Ammon's horn (tissue), 1 donor: ENCODE data around the gene CDK8.
"Not testable (repeated sequence)": the region's sequence is repeated elsewhere in the genome, so short reads cannot be mapped to it uniquely, and the experiment has no call there.

Experiments used
- DNase-seq: peaks from one replicate; pipeline ENCODE4 v3.0.0-alpha.2; 2016; ENCODE audit warnings: low spot score

The CDK8 gene

DNA sequence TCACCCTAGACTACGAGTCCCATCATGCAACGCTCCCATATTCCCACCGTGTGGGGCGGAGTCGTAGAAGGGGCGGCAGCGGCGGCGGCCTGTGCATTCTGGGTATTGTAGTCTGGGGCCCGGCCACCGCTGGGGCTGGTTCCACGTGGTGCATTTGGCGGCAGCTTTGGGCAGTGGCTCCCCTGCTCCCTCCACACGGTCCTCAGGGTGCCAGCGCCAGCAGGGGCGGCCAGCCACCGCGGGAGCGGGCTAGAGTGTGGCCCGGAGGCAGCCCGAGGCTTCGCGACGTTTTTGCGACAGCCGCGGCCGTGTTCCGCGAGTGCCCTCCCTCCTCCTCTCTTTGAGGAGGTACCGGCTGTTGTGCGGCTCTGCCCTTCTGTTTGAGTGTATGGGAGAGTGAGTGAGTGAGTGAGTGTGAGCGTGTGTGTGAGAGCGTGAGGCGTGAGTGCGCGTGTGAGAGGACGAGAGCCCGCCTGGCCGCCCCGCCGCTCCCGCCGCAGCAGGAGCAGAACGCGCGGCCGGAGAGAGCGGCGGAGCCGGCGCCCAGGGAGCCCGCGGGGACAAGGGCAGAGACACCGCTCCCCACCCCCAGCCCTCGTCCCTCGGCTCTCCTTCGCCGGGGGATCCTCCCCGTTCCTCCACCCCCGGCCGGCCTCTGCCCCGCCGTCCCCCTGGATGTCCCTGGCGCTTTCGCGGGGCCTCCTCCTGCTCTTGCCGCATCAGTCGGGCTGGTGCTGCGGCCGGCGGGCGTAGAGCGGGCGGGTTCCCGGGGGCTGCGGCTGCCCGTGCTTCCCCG, at the start of gene CDK8:
TSS of gene CDK8 (plus strand) at position 343 of the 796 bp plus-strand sequence. CDS start 513 bp downstream, outside the sequence.
- peak; percentile 93 for DNase-seq

GRCh38 chr13:26208287-26208686, 45.6 kb upstream of the CDK8 start:
- DNase-seq = no peak

- no peak for DNase-seq
Observed at GRCh38 chr13:26213345-26213744, 40.6 kb upstream of the CDK8 start.

- DNase-seq = no peak
Observed at GRCh38 chr13:26213982-26214381, 39.9 kb upstream of the CDK8 start.

DNA sequence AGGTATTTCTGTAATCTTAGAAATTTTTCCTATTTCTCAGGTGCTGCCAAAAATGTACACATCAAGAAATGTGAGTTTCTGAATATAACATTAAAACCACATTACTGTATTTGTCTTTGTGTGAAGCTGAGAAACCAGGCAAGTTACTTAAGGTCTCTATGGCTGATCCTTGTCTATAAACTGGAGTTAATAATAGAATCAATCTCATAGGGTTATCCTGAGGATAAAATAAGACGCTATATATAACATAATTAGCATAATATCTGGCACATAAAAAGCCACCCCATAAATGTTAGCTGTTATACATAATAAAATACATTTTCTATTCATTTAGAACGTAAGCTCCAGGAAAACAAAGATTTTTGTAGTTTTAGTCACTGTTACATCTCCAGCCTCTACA, 37.9 kb upstream of the CDK8 start:
- DNase-seq = no peak

- DNase-seq = no peak
Observed at GRCh38 chr13:26219726-26220125, 34.2 kb upstream of the CDK8 start.

DNA sequence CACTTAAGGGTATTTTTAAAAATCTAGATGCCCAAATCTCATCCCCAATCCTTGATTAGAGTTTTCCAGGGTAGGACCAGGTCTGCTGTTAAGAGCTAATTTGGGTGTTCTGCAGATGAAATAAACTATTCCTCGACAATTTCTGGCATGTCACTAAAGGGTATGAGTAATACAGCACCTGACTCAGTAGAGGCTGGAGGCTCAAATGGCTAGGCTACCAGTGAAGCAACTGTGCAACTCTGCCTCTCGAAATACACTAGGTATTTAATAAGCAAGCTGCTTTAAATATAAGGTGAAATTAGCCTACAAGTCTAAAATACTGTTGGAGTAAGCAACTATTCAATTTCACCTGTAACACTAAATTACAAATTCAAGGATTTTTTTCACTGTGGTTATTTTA, 33.4 kb upstream of the CDK8 start:
- DNase-seq = no peak

- DNase-seq = no peak
Observed at GRCh38 chr13:26221399-26221720, 32.6 kb upstream of the CDK8 start.

GRCh38 chr13:26221721-26222519, 32.0 kb upstream of the CDK8 start, which contains the start of gene RNF6:
Gene RNF6, minus strand, starts transcription at chr13:26222314. Its CDS starts 2,665 bp downstream, at chr13:26219649.
- DNase-seq = peak; percentile 99

- DNase-seq = no peak
Observed at GRCh38 chr13:26222520-26223046, 31.3 kb upstream of the CDK8 start.

GRCh38 chr13:26225896-26226617, 27.9 kb upstream of the CDK8 start:
- DNase-seq = no peak

- DNase-seq = no peak
Observed at GRCh38 chr13:26227166-26227971, 26.6 kb upstream of the CDK8 start.

DNA sequence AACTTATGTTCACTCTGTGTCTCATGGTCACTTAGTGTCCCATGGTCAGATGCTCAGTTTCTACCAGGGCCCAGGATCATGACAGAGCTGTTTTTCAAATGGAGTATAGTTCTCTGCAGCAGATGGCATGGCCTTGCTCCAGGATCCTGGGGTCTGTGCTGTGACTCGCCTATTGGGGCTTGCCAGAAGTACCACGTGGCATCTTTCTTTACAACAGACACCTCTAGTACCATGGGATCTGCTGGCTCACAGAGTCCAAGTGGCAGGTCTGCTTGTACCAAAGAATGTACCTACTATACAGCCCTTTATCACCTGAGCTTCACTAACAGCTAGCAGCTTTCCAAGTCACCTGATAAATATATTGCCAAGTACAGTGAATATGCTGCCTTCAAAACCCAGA, 25.8 kb upstream of the CDK8 start:
- peak; percentile 31 for DNase-seq

DNA sequence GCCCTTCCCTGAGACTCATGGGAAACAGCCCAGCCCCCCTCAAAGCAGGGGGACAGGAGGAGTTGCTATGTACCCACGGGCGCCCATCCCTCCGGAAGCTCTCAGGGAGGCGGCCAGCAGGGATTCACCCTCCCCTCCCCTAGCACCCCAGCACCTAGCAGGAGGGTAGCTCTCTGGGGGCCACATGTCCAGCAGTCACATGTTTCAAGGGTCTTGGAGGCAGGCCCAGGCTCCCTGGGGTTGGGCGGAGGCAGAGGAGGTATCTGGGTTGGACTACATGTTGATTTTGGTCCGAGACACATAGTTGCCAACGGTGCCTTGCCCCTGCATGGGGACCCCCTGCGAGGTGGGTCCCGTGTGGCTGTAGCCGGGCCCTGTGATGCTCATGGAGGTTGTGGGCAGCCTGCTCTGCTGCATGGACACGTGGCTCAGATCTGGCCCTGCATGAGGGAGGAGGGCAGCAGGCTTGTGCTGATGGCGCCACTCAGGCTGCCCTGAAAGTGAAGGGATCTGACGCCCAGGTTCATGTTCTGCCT, 24.8 kb upstream of the CDK8 start:
- no peak for DNase-seq

- DNase-seq = no peak
Observed at GRCh38 chr13:26230703-26231102, 23.2 kb upstream of the CDK8 start.

GRCh38 chr13:26236296-26236695, 17.6 kb upstream of the CDK8 start:
- no peak for DNase-seq

GRCh38 chr13:26246154-26246553, 7.8 kb upstream of the CDK8 start:
- no peak for DNase-seq

DNA sequence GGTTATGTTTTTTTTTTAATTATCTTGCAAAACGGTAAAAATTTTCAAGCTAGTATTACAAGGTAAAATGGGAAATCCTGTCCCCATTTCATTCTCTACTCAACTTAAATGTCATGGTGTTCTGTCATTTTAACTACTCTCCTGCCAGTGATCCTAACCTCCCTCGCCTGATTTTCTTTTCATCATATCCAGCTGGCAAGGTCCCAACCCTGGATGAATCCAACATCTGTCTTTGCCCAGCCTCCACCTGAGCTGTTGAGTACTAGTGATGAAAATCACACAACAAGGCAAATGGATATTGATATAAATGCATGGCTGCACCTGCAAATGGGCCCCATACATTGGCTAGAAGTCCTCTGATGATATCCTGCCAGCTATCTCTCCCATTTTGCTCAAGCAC, 6.9 kb upstream of the CDK8 start:
- DNase-seq = no peak

DNA sequence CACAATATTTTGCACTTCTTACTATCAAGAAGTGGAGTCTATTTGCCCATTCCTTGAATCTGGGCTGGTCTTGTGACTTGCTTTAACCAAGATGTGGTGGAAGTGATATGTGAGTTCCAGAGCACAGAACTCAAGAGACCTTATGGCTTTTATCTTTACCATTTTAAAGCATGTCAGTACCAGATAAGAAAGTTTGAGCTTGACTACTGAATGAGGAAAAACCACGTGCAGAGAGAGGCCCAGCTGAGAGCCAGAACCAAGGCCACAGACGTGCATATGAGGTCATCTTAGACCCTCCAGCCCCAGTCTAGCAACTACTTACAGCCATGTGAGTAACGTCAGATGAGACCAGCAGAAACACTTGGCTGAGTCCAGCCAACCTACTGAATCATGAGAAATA, 6.3 kb upstream of the CDK8 start:
- DNase-seq = no peak

DNA sequence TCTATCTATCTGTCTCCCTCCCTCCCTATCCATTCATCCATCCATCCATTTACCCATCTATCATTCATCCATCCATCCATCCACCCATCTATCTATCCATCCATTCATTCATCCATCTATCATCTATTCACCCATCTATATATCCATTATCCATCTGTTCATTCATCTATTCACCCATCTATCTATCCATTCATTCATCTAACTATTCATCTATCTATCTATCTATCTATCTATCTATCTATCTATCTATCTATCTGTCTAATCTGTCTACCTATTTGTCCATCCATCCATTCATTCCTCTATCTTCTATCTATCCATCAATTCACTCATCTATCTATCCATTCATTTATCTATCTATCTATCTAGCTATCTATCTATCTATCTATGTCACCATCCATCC, 4.4 kb upstream of the CDK8 start:
- no peak for DNase-seq

DNA sequence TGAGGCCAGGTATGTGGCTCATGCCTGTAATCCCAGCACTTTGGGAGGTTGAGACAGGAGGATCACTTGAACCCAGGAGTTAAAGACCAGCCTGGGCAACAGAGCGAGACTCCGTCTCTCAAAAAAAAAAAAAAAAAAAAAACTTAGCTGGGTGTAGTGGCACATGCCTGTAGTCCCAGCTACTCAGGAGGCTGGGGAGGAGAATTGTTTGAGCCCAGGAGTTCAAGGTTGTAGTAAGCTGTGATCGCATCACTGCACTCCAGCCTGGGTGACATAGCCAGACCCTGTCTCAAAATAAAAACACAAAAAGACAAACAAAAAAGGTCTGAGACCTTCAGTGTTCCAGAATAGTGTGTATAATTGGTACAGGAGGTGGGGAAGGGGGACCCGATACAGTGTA, 1.9 kb upstream of the CDK8 start:
- not testable (repeated sequence) for DNase-seq
